ENCODE measurements around the gene PCSK5. TPM values are rescaled to one million over a fixed set of nuclear protein-coding genes. Genes with fewer than 3 reads are reported as not detected.

Gene PCSK5
- total RNA-seq, 1 experiment from 2014 or later = 6.9 TPM

DNA sequence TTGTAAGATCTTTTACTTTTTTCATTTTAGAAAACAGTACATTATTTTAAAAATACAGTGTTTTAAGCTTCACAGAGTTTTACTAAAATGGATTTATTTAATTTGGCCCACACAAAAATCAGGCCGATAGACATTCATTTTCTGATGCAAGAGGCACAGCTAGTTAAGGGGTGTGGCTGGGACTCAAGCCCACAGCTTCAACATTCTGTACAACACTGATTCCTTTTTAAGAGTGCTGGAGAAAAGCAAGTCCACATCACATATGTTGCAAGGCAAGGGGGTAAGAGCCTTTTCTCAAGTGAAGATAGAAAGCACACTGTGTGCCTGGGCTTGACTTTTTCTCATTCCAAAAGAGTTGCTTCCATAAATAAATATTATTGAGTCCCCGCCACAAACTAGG, 307.9 kb downstream of the PCSK5 start:
- no peak for TF ChIP-seq EGR1 (IDR thresholded peaks at IDR 0.05; ENCODE audit: low read depth)
- TF ChIP-seq, protein P1, sequence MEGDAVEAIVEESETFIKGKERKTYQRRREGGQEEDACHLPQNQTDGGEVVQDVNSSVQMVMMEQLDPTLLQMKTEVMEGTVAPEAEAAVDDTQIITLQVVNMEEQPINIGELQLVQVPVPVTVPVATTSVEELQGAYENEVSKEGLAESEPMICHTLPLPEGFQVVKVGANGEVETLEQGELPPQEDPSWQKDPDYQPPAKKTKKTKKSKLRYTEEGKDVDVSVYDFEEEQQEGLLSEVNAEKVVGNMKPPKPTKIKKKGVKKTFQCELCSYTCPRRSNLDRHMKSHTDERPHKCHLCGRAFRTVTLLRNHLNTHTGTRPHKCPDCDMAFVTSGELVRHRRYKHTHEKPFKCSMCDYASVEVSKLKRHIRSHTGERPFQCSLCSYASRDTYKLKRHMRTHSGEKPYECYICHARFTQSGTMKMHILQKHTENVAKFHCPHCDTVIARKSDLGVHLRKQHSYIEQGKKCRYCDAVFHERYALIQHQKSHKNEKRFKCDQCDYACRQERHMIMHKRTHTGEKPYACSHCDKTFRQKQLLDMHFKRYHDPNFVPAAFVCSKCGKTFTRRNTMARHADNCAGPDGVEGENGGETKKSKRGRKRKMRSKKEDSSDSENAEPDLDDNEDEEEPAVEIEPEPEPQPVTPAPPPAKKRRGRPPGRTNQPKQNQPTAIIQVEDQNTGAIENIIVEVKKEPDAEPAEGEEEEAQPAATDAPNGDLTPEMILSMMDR (IDR thresholded peaks at IDR 0.05 in 2 of 3, conservative IDR thresholded peaks at IDR 0.05 in 1 of 3; ENCODE audit: borderline replicate concordance in 1 of 3, insufficient read depth in 1 of 3, low read depth in 2 of 3, low read length in 2 of 3) = no peak
- TF ChIP-seq ELF1 (IDR thresholded peaks at IDR 0.05; ENCODE audit: borderline replicate concordance, low read depth) = no peak
- Histone ChIP-seq H3K36me3 (ENCODE audit: control insufficient read depth in 1 of 2, insufficient read depth in 2 of 2, low read length in 2 of 2) (no peaks in the 10 kb centered on the region), H3K9me3 (ENCODE audit: control insufficient read depth in 1 of 2, insufficient read depth in 1 of 2, low read depth in 1 of 2, low read length in 2 of 2) (no peaks in the 10 kb centered on the region), H2AFZ (ENCODE audit: low read depth, low read length, poor library complexity, severe bottlenecking) (no peak overlapping the region), H3K27me3 (ENCODE audit: insufficient read depth, low read length) (no peaks in the 10 kb centered on the region), H4K20me1 (ENCODE audit: insufficient read depth) (no peaks in the 10 kb centered on the region), H3K9ac (ENCODE audit: low read length) (no peak overlapping the region), H3K27ac (ENCODE audit: low read depth, low read length) (no peak overlapping the region), H3K9me2 (ENCODE audit: insufficient read depth) (no peaks in the 10 kb centered on the region), H3K4me2 (ENCODE audit: low read length) (no peak overlapping the region), H3K79me2 (ENCODE audit: insufficient read depth, low read length) (no peaks in the 10 kb centered on the region), H3K4me3 (replicated peaks in 1 of 2; ENCODE audit: low read depth in 1 of 2, low read length in 2 of 2) (no peak overlapping the region), H3K4me1 (ENCODE audit: control insufficient read depth in 1 of 2, insufficient read depth in 2 of 2, low read length in 2 of 2) (no peaks in the 10 kb centered on the region)
- no peak for ATAC-seq
- BruUV-seq (replicated peaks) = no TSS peak
- DNase-seq (ENCODE audit: low read depth, low spot score) = no peak
- POLR2A ChIA-PET = no interaction called here
- CTCF ChIA-PET = no interaction called here
- intact Hi-C loops (cut with micrococcal nuclease) = no loop called here
- RAD21 ChIA-PET (ENCODE audit: low non-redundant PET in 1 of 2, low total read pairs in 2 of 2, uncharacterized antibody in 2 of 2, unreplicated experiment in 2 of 2) = no interaction called here

DNA sequence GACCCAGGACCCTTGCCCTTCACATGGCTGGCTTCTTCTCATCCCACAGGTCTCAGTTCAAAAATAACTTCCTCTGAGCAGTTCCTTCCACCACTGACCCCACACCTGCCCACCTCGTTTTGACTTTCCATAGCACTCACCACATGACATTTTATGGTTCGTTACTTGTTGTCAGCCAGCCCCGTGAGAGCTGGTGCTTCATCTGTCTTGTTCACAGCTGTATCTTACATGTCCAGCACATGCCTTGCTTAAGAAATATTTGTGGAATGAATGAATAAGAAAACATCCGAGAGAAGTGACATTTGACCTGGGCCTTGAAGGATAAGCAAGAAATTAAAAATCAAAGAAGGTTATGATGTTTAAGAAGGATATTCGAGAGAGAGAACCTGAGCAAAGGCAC, 309.8 kb downstream of the PCSK5 start:
- Histone ChIP-seq H3K27me3 (ENCODE audit: insufficient read depth, low read length) (no peaks in the 10 kb centered on the region), H3K4me3 (replicated peaks in 1 of 2; ENCODE audit: low read depth in 1 of 2, low read length in 2 of 2) (no peak overlapping the region), H3K36me3 (ENCODE audit: control insufficient read depth in 1 of 2, insufficient read depth in 2 of 2, low read length in 2 of 2) (no peaks in the 10 kb centered on the region), H2AFZ (ENCODE audit: low read depth, low read length, poor library complexity, severe bottlenecking) (no peak overlapping the region), H3K9me2 (ENCODE audit: insufficient read depth) (no peaks in the 10 kb centered on the region), H3K9me3 (ENCODE audit: control insufficient read depth in 1 of 2, insufficient read depth in 1 of 2, low read depth in 1 of 2, low read length in 2 of 2) (no peaks in the 10 kb centered on the region), H3K4me2 (ENCODE audit: low read length) (no peak overlapping the region), H3K4me1 (ENCODE audit: control insufficient read depth in 1 of 2, insufficient read depth in 2 of 2, low read length in 2 of 2) (no peaks in the 10 kb centered on the region), H4K20me1 (ENCODE audit: insufficient read depth) (no peaks in the 10 kb centered on the region), H3K79me2 (ENCODE audit: insufficient read depth, low read length) (no peaks in the 10 kb centered on the region), H3K9ac (ENCODE audit: low read length) (no peak overlapping the region), H3K27ac (ENCODE audit: low read depth, low read length) (no peak overlapping the region)
- CTCF ChIA-PET = no interaction called here
- intact Hi-C loops (cut with micrococcal nuclease) = no loop called here
- ATAC-seq (no peak), DNase-seq (ENCODE audit: low read depth, low spot score) (no peak)
- RAD21 ChIA-PET (ENCODE audit: low non-redundant PET in 1 of 2, low total read pairs in 2 of 2, uncharacterized antibody in 2 of 2, unreplicated experiment in 2 of 2) = no interaction called here
- POLR2A ChIA-PET = no interaction called here
- BruUV-seq (replicated peaks) = no TSS peak
- TF ChIP-seq JUND (IDR thresholded peaks at IDR 0.05) (no peak), ZFX (IDR thresholded peaks at IDR 0.05) (no peak), SIN3A (IDR thresholded peaks at IDR 0.05; ENCODE audit: low read depth) (no peak), YY1 (IDR thresholded peaks at IDR 0.05; ENCODE audit: extremely low read depth, insufficient replicate concordance, low read depth, low read length) (no peak), ZNF274 (IDR thresholded peaks at IDR 0.05; ENCODE audit: low read depth, low read length) (no peak), CEBPB (IDR thresholded peaks at IDR 0.05; ENCODE audit: low read depth) (no peak), SRF (IDR thresholded peaks at IDR 0.05; ENCODE audit: low read depth) (no peak), POLR2AphosphoS5 (IDR thresholded peaks at IDR 0.05; ENCODE audit: low read depth, low read length) (no peak), SP1 (IDR thresholded peaks at IDR 0.05; ENCODE audit: low read depth) (no peak), ELF1 (IDR thresholded peaks at IDR 0.05; ENCODE audit: borderline replicate concordance, low read depth) (no peak)
- TF ChIP-seq, protein P1 (IDR thresholded peaks at IDR 0.05 in 2 of 3, conservative IDR thresholded peaks at IDR 0.05 in 1 of 3; ENCODE audit: borderline replicate concordance in 1 of 3, insufficient read depth in 1 of 3, low read depth in 2 of 3, low read length in 2 of 3) = no peak
- TF ChIP-seq, protein P2, sequence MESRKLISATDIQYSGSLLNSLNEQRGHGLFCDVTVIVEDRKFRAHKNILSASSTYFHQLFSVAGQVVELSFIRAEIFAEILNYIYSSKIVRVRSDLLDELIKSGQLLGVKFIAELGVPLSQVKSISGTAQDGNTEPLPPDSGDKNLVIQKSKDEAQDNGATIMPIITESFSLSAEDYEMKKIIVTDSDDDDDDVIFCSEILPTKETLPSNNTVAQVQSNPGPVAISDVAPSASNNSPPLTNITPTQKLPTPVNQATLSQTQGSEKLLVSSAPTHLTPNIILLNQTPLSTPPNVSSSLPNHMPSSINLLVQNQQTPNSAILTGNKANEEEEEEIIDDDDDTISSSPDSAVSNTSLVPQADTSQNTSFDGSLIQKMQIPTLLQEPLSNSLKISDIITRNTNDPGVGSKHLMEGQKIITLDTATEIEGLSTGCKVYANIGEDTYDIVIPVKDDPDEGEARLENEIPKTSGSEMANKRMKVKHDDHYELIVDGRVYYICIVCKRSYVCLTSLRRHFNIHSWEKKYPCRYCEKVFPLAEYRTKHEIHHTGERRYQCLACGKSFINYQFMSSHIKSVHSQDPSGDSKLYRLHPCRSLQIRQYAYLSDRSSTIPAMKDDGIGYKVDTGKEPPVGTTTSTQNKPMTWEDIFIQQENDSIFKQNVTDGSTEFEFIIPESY (IDR thresholded peaks at IDR 0.05; ENCODE audit: extremely low read depth, insufficient replicate concordance, low read length) = no peak
- TF ChIP-seq, protein P3, sequence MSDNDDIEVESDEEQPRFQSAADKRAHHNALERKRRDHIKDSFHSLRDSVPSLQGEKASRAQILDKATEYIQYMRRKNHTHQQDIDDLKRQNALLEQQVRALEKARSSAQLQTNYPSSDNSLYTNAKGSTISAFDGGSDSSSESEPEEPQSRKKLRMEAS (IDR thresholded peaks at IDR 0.05) = no peak
